Measurements from ENCODE around the gene KCTD11.

Gene KCTD11

DNA sequence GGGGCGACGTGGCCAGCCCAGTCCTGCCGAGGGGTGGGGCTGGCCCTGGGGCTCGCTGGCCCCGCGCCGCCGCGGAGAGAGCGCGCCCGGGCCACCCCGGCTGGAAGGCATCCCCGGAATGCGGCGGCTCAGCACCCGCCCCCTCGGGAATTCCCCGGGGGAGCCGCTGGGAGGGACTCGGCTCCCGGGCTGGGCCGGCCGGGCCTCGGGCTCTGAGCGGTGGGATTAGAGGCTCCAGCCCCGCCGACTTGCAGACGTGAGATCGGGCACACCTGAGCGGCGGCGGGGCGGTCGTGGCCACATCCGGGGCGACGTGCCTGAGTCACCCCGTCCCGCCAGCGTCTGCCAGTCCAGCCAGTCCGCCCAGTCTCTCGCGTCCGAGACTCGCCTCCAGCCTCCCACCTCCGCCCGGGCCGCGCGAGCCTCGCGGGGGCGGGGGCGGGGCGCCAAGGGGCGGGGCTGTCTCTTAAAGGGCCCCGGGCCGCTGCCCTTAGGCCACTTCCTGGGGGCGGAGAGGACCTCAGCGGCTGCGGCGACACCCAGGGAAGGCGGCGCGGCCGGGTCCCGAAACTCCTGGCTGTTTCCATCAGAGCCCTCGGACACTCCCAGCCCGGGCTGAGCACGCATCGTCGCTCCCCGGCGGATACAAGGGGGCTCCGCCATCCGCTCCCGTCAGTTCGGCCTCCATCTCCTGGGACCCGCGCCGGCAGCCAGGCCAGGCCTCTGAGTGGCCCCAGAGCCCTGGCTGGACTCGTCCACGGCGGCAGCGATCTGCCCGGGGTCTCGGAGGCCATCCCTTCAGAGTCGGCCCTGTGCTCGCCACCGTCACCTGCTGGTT is at the start of gene KCTD11:
TSS of gene KCTD11 (plus strand) at position 498 of the 838 bp plus-strand sequence.
- peak; percentile 86 to 88 for DNase-seq

- no peak for DNase-seq
These were observed 47.8 kb upstream of the KCTD11 start for GRCh38 chr17:7304179-7304578.

DNA sequence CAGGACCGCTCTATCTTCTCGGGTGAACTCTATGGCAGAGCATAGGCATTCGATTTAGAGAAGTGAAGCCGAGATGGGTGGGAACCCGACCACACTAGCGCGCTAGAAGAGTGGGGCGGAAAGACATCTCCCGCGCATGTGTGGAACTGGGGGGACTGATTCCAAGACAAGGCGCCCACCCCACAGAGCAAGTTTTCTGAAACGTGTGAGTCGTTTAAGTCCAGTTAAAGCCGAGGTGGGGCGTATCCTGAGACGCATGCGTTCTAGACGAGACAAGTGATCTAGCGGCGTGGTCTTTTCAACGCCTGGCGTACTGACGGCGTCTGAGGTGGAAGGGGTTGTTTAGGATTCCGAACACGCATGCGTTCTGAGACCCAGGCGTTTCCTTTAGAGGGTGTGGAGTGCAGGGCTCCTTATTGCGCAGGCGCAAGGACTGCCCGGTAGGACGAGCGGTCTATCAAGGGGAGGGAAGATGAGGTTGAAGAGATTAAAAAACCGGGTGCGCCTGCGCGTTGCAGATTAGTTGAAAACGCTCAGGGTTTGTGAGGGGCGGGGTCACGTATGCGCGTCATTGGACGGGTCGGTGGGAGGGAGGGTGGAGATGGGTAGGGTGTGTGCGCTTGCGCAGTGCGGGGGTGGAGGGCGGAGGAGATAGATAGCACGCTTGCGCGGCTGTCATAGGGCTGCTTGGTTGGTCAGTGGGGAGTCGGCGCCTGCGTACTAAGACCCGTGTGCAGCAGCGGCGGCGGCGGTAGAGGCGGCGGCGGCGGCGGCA is 44.9 kb upstream of the KCTD11 start, which contains the start of gene EIF5A:
TSS of gene EIF5A (plus strand) at position 718 of the 775 bp plus-strand sequence. CDS start 2,008 bp downstream, outside the sequence.
- peak; percentile 100 for DNase-seq

GRCh38 chr17:7307686-7308624 is 44.0 kb upstream of the KCTD11 start:
- DNase-seq = peak; percentile 58 to 62

DNA sequence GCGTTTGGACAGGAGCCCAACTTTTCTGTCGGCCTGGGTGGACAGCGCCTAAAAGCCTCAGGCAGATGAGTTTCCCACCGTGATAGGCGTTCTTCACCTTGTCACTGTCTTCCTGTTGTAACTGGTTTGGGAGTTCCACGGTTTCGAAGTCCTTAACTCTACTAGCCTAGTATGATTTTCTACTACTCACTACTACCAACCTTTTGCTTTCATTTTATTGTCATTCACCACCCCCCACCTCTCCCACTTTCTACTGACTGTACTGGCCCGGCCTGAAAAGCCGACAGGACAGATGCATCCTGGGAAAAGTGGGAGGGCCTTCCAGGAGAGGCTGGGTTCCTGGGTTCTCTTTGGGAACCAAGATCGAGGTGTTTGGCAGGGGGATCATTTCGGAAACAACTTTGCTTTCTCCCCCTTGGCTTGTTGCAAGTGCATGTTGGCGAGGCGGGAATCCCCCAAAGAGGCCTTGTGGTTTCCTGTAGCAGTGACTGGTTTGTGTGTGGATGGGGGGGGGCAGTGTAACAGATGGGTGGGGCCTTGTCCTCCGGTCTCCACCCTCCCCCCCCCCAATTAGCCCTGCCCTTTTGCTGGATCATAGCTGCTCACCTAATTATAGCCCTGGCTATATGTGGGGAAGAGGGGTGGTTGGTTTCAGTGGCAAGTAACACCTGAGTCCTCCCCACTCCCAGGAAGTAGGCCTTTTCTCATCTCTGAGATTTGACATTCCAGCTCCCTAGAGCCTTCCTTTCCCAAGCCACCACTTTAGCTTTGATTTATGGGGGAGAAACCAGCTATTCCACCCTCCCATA is 43.1 kb upstream of the KCTD11 start:
- peak; percentile 85 to 86 for DNase-seq

- peak in 1 of 2 experiments; percentile 28 for DNase-seq
These were observed 42.3 kb upstream of the KCTD11 start for GRCh38 chr17:7309628-7310027.

DNA sequence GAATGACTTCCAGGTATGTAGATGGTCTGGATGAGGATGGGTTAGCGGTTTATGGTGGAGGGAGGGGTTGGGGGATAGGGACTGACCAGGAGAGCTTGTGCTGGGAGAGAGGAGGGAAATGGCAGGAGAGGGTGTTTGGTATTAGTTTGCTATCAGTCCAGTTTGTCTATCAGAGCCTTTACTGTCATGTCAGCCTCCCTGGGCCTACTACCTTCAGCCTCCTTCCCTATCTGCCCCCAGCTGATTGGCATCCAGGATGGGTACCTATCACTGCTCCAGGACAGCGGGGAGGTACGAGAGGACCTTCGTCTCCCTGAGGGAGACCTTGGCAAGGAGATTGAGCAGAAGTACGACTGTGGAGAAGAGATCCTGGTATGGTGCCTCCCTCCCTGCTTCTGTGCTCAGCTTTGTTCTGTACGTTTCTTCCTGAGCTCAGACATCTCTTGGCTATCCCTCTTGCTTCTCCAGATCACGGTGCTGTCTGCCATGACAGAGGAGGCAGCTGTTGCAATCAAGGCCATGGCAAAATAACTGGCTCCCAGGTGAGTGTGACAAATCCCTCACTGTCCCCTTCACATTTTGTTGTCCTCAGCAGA is 40.8 kb upstream of the KCTD11 start:
- DNase-seq = no peak

DNA sequence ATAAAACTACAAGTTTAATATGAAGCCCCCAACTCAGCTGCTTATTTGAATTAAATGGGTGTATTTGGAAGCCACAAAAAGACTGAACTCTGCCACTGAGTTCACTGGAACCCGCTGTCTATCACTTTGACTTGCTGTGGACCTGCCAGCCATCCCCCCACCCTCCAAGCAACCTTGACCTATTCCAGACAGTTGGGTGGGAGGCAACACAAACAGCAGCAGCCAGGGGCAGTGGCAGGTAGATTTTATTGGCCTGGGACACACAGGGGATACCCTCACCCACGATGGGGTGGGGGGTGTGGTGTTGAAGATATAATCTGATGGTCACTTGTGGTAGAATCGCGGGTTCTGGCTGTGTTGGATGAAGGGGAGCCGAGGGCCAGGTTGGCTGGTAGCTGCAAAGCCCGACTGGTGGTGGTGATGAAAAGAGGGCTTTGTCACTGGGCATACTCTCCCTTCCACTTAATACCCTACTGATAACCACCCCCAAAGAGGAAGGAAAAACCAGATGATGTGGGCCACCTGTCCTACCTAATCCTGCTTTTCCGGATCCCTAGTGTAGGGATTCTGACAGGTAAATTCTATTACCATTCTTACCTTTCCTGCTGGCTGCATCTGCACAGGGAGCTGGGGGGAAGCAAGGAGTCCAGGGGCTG is 39.4 kb upstream of the KCTD11 start:
- peak; percentile 35 to 45 for DNase-seq

DNA sequence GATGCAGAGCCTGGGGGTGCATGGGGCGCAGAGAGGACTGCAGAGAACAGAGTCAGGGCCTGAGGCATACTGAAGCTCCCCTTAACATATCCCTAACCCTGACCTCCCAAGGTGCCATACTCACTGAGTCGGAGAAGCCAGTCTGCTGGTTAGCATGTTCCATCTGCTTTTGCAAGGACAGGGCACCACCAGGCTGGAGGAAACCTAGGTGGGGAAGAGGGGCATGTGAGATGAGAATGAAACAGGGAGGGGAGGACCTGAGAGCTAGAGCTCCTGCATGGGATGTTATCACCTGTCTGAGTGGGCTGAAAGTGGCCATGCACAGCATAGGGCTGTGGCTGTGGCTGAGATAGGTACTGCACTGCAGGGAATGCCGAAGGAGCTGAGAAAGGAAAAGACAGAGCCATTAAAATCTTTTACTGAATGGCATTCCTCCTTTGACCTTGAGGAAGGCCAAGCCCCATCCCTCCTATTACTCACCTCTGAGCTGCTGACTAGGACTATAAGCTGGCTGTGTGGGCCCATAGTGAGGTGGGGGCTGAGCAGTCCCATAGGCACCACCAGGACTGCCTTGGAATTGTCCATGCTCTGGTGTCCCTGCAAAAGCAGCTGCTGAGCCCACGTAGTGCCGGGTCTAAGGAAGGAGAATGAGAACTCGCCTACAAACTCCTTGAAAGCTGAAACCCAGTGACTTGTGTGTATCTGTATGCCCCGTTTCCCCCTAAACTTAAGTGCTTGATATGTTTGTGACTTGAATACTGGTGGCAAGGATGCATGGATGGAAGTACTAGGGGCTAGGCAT is 38.7 kb upstream of the KCTD11 start:
- peak; percentile 62 to 66 for DNase-seq

DNA sequence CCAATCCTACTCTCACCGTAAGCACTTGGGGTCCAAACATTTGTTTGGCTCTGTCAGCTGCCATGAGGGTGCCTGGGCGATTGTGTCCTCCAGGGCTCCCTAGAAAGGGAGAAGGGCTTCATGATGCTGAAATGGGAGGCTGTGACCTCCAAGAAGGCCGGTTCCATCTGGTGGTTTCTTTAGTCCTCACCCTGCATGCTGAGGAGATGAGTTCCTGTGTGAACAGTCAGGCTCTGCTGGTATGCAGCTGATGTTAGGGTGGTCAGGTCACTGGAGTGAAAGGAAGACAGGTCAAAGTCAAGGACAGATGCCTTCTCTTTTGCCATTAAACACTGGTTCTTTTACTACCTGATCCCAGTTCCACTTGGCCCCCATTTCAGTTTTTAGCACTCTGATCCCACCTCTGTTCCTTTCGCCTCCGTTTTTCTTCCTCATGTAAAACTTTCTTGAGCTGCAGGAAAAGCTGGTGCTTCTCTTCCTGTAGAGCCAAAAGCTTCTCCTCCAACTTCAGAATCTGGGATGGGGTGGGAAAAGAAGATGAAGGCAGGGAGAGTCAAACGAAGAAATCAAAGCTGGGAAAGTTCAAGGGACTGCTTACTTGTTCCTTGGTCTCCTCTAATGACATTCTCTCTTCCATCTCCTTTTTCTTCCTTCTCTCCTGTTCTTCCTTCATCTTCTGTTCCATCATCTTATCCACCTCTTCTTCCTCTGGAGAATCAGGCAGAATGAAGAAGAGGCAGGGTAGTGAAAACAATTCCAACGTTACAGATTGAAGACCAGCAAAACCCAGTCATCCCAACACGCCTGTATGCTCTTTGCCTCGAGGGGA is 37.9 kb upstream of the KCTD11 start:
- peak; percentile 55 to 57 for DNase-seq

DNA sequence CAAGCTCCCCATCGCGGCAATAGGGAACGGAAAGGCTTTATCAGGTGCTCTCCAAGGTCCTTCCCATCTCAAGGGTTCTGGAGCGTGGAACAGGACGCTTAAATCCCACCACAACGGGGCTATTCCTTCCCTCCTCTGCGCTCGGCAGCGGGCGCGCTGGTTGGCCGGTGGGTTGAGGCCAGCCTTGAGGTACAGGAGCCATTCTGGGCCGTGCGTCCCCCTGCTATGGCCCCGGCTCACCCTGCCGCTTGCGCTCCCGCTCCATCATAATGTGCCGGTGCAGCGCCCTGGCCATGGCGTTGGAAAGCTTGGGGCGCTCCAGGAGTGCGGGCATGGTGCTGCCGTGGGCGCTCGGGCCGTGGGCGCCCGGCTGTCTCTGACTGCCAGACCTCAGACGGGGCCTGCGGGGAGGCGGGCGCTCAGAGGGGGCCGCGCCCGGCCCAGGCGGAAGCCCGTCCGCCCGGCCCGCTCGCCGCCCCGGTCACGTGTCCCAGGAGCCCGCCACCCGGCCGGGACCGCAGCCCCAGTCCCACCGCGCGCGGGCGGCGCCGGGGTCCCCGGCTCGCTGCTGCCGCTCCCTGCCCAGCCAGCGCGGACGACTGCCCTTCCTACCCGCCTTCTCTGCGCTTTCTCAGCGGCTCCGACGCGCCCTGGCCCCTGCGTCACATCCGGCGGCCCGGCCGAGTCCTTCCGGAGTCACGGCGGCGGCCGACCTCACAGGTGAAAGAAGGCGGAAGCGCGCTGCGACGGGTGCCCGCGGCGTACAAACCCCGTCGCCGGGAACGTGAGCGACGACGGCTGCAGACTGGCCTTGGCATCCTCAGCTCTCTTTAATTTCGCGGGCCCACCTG is 37.0 kb upstream of the KCTD11 start, which contains the start of gene GPS2:
TSS of gene GPS2 (minus strand) at position 642 of the 851 bp plus-strand sequence. CDS start at position 334, 308 bp downstream.
- peak; percentile 94 to 96 for DNase-seq

- no peak for DNase-seq
These were observed 36.3 kb upstream of the KCTD11 start for GRCh38 chr17:7315570-7316235.

GRCh38 chr17:7317161-7317803 is 34.7 kb upstream of the KCTD11 start:
- no peak for DNase-seq

DNA sequence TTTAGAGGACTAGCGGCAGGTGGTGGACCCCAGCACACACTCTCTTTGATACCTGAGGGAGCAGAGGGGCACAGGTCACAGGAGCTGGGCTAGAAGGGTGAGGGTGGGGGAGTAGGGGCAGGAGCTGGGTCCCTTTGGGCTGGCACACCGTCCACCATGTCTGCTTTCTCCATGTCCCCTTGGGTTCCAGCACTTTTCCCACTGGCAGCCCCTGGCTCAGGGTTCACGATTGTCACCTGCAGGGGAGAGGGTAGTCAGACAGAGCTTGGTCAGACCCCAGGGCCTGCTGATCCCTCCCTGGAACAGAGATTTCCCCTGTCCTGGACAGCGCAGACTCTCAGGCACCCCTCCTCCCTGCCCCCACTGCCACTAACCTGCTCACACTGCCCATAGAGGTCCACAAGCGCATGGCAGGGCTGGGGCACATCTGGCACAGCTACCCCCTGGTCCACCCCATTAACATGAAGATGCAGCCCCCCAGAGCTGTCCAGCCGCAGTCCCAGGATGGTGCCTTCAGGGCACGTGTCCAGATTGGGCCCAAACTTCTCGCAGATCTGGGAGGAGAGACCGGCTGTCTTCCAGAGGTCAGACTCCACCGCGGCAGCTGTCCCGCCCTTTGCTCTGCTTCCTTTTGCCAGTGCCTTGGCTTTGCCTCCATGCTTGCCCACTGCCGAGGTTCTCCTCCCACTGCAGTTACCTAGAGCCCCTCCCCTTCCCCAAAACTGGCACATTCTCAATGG is 33.7 kb upstream of the KCTD11 start:
- DNase-seq = no peak

DNA sequence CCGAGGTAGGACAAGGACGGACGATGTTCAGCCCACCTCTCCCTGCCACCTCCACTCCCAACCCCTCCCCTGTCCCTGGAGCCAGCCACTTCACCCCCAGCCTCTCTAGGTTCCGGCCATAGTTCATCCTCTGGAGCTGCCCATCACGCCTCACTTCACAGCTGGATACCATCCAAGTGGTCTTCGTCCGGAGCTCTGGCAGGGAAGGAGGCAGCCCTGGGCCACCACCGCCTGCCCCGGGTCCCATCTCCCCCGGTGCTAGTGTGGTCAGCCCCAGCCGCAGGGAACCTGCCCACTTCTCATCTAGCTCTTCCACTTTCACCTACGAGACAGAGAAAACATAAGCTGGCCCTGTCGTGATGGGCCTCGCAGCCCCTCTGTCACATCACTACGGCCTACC is 30.5 kb upstream of the KCTD11 start:
- DNase-seq = no peak

All from activated T-cell treated with anti-CD3 and anti-CD28 coated beads, Interleukin-2, amount 50 U/mL, for 48 hours (primary cell).